HEK293 (cell line): ENCODE data around the gene ARCN1.

Experiments used
- GFI1B ChIP-seq: fragments of 450-650 bp; formaldehyde crosslinking; IDR thresholded peaks from 2 replicates; pipeline ENCODE4 v1.5.1; 2016; ENCODE audit warnings: missing biosample characterization, missing genetic modification characterization
- KLF16 ChIP-seq: fragments of 450-650 bp; formaldehyde crosslinking; IDR thresholded peaks from 2 replicates; pipeline ENCODE4 v1.5.1; 2017; ENCODE audit warnings: missing biosample characterization, missing genetic modification characterization
- KLF7 ChIP-seq: fragments of 450-650 bp; formaldehyde crosslinking; IDR thresholded peaks from 2 replicates; pipeline ENCODE4 v1.5.1; 2016; ENCODE audit warnings: missing biosample characterization, missing genetic modification characterization, borderline replicate concordance
- KLF8 ChIP-seq: fragments of 450-650 bp; formaldehyde crosslinking; IDR thresholded peaks from 2 replicates; pipeline ENCODE4 v1.5.1; 2016; ENCODE audit warnings: missing biosample characterization, missing genetic modification characterization
- MYNN ChIP-seq: fragments of 450-650 bp; formaldehyde crosslinking; IDR thresholded peaks from 2 replicates; pipeline ENCODE4 v1.5.1; 2016; ENCODE audit warnings: missing biosample characterization, missing genetic modification characterization, borderline replicate concordance
- SCRT2 ChIP-seq: fragments of 450-650 bp; formaldehyde crosslinking; IDR thresholded peaks from 2 replicates; pipeline ENCODE4 v1.5.1; 2016; ENCODE audit warnings: missing biosample characterization, missing genetic modification characterization
- SP2 ChIP-seq: fragments of 450-650 bp; formaldehyde crosslinking; IDR thresholded peaks from 2 replicates; pipeline ENCODE4 v1.5.1; 2016; ENCODE audit warnings: missing biosample characterization, missing genetic modification characterization
- TCF7L2 ChIP-seq: IDR thresholded peaks from 2 replicates; pipeline ENCODE4 v1.6.1; 2011; ENCODE audit warnings: low read depth, mild to moderate bottlenecking, inconsistent platforms, low read length, moderate library complexity, borderline replicate concordance
- YY2 ChIP-seq: fragments of 450-650 bp; formaldehyde crosslinking; IDR thresholded peaks from 2 replicates; pipeline ENCODE4 v1.5.1; 2016; ENCODE audit warnings: missing biosample characterization, missing genetic modification characterization
- ZBTB17 ChIP-seq: fragments of 450-650 bp; formaldehyde crosslinking; IDR thresholded peaks from 2 replicates; pipeline ENCODE4 v1.5.1; 2016; ENCODE audit warnings: missing biosample characterization, missing genetic modification characterization
- ZEB2 ChIP-seq: fragments of 450-650 bp; formaldehyde crosslinking; IDR thresholded peaks from 2 replicates; pipeline ENCODE4 v1.5.1; 2016; ENCODE audit warnings: missing biosample characterization, missing genetic modification characterization
- ZFP37 ChIP-seq: fragments of 450-650 bp; formaldehyde crosslinking; IDR thresholded peaks from 2 replicates; pipeline ENCODE4 v1.5.1; 2016; ENCODE audit warnings: missing biosample characterization, missing genetic modification characterization
- ZNF140 ChIP-seq: fragments of 450-650 bp; formaldehyde crosslinking; IDR thresholded peaks from 2 replicates; pipeline ENCODE4 v1.5.1; 2016; ENCODE audit warnings: missing biosample characterization, missing genetic modification characterization
- ZNF146 ChIP-seq: fragments of 450-650 bp; formaldehyde crosslinking; IDR thresholded peaks from 2 replicates; pipeline ENCODE4 v1.5.1; 2016; ENCODE audit warnings: missing biosample characterization, missing genetic modification characterization
- ZNF157 ChIP-seq: fragments of 450-650 bp; formaldehyde crosslinking; IDR thresholded peaks from 2 replicates; pipeline ENCODE4 v1.5.1; 2016; ENCODE audit warnings: missing biosample characterization, missing genetic modification characterization
- ZNF174 ChIP-seq: fragments of 450-650 bp; formaldehyde crosslinking; IDR thresholded peaks from 2 replicates; pipeline ENCODE4 v1.5.0; 2017; ENCODE audit warnings: missing biosample characterization, mild to moderate bottlenecking, missing genetic modification characterization
- ZNF2 ChIP-seq: fragments of 450-650 bp; formaldehyde crosslinking; IDR thresholded peaks from 2 replicates; pipeline ENCODE4 v1.5.1; 2016; ENCODE audit warnings: missing biosample characterization, missing genetic modification characterization
- ZNF221 ChIP-seq: fragments of 450-650 bp; formaldehyde crosslinking; IDR thresholded peaks from 2 replicates; pipeline ENCODE4 v1.5.1; 2017; ENCODE audit warnings: missing biosample characterization, missing genetic modification characterization, borderline replicate concordance
- ZNF416 ChIP-seq: fragments of 450-650 bp; formaldehyde crosslinking; IDR thresholded peaks from 2 replicates; pipeline ENCODE4 v1.5.1; 2016; ENCODE audit warnings: missing biosample characterization, missing genetic modification characterization
- ZNF426 ChIP-seq: fragments of 450-650 bp; formaldehyde crosslinking; IDR thresholded peaks from 2 replicates; pipeline ENCODE4 v1.5.1; 2017; ENCODE audit warnings: missing biosample characterization, missing genetic modification characterization, mild to moderate bottlenecking, inconsistent platforms, moderate library complexity
- ZNF514 ChIP-seq: fragments of 450-650 bp; formaldehyde crosslinking; IDR thresholded peaks from 2 replicates; pipeline ENCODE4 v1.5.1; 2016; ENCODE audit warnings: missing biosample characterization, missing genetic modification characterization
- ZNF596 ChIP-seq: fragments of 450-650 bp; IDR thresholded peaks from 2 replicates; pipeline ENCODE4 v1.5.0; 2018; ENCODE audit warnings: missing biosample characterization, mild to moderate bottlenecking, missing genetic modification characterization, moderate library complexity
- ZNF623 ChIP-seq: fragments of 450-650 bp; formaldehyde crosslinking; IDR thresholded peaks from 2 replicates; pipeline ENCODE4 v1.5.1; 2016; ENCODE audit warnings: missing biosample characterization, missing genetic modification characterization
- ZNF837 ChIP-seq: fragments of 450-650 bp; formaldehyde crosslinking; IDR thresholded peaks from 2 replicates; pipeline ENCODE4 v1.5.1; 2016; ENCODE audit warnings: missing biosample characterization, missing genetic modification characterization
- ZSCAN16 ChIP-seq: fragments of 450-650 bp; formaldehyde crosslinking; IDR thresholded peaks from 2 replicates; pipeline ENCODE4 v1.5.1; 2016; ENCODE audit warnings: missing biosample characterization, missing genetic modification characterization
- TF ChIP-seq, protein P1 (sequence below): fragments of 450-650 bp; formaldehyde crosslinking; IDR thresholded peaks from 2 replicates; pipeline ENCODE4 v1.5.1; 2016; ENCODE audit warnings: missing biosample characterization, missing genetic modification characterization
- TF ChIP-seq, protein P2 (sequence below): fragments of 450-650 bp; formaldehyde crosslinking; IDR thresholded peaks from 2 replicates; pipeline ENCODE4 v1.5.1; 2016; ENCODE audit warnings: missing biosample characterization, missing genetic modification characterization, low read depth
- TF ChIP-seq, protein P3 (sequence below): sonication (generic); formaldehyde crosslinking; IDR thresholded peaks from 2 replicates; pipeline ENCODE4 v1.8.1; 2022; ENCODE audit warnings: mild to moderate bottlenecking, moderate library complexity, missing genetic modification reagents
- TF ChIP-seq, protein P4 (sequence below): fragments of 450-650 bp; formaldehyde crosslinking; IDR thresholded peaks from 2 replicates; pipeline ENCODE4 v1.5.1; 2016; ENCODE audit warnings: missing biosample characterization, missing genetic modification characterization, borderline replicate concordance
- TF ChIP-seq, protein P5 (sequence below): fragments of 450-650 bp; formaldehyde crosslinking; IDR thresholded peaks from 2 replicates; pipeline ENCODE4 v1.5.1; 2017; ENCODE audit warnings: missing biosample characterization, missing genetic modification characterization
- TF ChIP-seq, protein P6 (sequence below): fragments of 450-650 bp; IDR thresholded peaks from 2 replicates; pipeline ENCODE4 v1.5.1; 2018; ENCODE audit warnings: missing biosample characterization, mild to moderate bottlenecking, missing genetic modification characterization

The ARCN1 gene

DNA sequence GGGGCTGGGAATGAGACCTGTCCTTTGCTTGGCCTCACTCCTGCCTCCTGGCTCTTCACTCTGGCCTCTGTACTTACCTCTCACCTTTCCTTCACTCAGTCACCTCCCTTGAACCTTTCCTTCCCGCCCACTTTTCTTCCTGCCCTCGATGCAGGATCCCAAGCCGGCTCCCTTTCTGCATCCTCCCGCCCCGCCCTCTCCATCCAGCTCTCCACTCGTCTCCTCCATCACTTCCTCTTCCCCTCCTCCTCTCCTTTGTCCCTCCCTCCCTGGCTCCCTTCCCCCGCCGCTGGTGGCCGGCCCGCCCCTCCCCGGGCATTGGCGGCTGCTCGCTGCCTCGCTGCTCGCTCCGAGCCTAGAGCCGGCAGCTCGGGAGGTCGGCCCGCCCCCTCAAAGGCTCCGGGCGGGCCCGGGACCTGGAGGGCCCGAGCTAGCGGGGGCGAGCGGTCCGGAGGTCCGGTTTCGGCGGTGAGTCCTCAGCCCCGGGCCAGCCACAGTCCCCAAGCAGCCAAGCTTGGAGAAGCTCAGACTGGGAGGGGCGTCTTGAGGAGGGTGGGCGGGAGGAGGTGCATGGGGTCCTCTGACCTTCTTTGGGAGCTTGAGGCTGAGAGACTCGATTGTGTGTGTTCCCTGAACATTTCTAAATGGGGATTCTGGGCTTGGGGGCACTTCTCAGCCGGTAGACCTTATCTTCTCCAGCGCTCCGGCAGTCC, 49.0 kb downstream of the ARCN1 start (continued):
- TF ChIP-seq, protein P1, sequence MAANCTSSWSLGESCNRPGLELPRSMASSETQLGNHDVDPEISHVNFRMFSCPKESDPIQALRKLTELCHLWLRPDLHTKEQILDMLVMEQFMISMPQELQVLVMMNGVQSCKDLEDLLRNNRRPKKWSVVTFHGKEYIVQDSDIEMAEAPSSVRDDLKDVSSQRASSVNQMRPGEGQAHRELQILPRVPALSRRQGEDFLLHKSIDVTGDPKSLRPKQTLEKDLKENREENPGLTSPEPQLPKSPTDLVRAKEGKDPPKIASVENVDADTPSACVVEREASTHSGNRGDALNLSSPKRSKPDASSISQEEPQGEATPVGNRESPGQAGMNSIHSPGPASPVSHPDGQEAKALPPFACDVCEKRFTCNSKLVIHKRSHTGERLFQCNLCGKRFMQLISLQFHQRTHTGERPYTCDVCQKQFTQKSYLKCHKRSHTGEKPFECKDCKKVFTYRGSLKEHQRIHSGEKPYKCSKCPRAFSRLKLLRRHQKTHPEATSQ (tag by site-specific recombination) = no peak
- TF ChIP-seq ZSCAN16 (tag by site-specific recombination) = no peak
- TF ChIP-seq ZNF146 (tag by site-specific recombination) = no peak
- TF ChIP-seq KLF8 (tag by site-specific recombination) = no peak; the same call in 1 of the 2 replicates
- TF ChIP-seq, protein P2, sequence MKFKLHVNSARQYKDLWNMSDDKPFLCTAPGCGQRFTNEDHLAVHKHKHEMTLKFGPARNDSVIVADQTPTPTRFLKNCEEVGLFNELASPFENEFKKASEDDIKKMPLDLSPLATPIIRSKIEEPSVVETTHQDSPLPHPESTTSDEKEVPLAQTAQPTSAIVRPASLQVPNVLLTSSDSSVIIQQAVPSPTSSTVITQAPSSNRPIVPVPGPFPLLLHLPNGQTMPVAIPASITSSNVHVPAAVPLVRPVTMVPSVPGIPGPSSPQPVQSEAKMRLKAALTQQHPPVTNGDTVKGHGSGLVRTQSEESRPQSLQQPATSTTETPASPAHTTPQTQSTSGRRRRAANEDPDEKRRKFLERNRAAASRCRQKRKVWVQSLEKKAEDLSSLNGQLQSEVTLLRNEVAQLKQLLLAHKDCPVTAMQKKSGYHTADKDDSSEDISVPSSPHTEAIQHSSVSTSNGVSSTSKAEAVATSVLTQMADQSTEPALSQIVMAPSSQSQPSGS (tag by site-specific recombination) = no peak
- no peak for TF ChIP-seq ZNF2 (tag by site-specific recombination)
- TF ChIP-seq, protein P3, sequence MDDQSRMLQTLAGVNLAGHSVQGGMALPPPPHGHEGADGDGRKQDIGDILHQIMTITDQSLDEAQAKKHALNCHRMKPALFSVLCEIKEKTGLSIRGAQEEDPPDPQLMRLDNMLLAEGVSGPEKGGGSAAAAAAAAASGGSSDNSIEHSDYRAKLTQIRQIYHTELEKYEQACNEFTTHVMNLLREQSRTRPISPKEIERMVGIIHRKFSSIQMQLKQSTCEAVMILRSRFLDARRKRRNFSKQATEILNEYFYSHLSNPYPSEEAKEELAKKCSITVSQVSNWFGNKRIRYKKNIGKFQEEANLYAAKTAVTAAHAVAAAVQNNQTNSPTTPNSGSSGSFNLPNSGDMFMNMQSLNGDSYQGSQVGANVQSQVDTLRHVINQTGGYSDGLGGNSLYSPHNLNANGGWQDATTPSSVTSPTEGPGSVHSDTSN (CRISPR knock-in tag) = no peak
- no peak for TF ChIP-seq SCRT2
- no peak for TF ChIP-seq ZFP37
- no peak for TF ChIP-seq YY2
- TF ChIP-seq, protein P4, sequence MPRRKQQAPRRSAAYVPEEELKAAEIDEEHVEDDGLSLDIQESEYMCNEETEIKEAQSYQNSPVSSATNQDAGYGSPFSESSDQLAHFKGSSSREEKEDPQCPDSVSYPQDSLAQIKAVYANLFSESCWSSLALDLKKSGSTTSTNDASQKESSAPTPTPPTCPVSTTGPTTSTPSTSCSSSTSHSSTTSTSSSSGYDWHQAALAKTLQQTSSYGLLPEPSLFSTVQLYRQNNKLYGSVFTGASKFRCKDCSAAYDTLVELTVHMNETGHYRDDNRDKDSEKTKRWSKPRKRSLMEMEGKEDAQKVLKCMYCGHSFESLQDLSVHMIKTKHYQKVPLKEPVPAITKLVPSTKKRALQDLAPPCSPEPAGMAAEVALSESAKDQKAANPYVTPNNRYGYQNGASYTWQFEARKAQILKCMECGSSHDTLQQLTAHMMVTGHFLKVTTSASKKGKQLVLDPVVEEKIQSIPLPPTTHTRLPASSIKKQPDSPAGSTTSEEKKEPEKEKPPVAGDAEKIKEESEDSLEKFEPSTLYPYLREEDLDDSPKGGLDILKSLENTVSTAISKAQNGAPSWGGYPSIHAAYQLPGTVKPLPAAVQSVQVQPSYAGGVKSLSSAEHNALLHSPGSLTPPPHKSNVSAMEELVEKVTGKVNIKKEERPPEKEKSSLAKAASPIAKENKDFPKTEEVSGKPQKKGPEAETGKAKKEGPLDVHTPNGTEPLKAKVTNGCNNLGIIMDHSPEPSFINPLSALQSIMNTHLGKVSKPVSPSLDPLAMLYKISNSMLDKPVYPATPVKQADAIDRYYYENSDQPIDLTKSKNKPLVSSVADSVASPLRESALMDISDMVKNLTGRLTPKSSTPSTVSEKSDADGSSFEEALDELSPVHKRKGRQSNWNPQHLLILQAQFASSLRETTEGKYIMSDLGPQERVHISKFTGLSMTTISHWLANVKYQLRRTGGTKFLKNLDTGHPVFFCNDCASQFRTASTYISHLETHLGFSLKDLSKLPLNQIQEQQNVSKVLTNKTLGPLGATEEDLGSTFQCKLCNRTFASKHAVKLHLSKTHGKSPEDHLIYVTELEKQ (tag by site-specific recombination) = no peak
- TF ChIP-seq KLF7 (tag by site-specific recombination) = no peak
- TF ChIP-seq ZEB2 (tag by site-specific recombination) = peak; percentile 41; the same call in 1 of the 2 replicates
- peak; percentile 63; the same call in 1 of the 2 replicates for TF ChIP-seq KLF16 (tag by site-specific recombination)
- no peak for TF ChIP-seq GFI1B (tag by site-specific recombination)
- no peak for TF ChIP-seq ZNF174 (tag by site-specific recombination)
- TF ChIP-seq ZNF221 (tag by site-specific recombination) = no peak
- TF ChIP-seq ZNF596 (tag by site-specific recombination) = no peak
- TF ChIP-seq, protein P5, sequence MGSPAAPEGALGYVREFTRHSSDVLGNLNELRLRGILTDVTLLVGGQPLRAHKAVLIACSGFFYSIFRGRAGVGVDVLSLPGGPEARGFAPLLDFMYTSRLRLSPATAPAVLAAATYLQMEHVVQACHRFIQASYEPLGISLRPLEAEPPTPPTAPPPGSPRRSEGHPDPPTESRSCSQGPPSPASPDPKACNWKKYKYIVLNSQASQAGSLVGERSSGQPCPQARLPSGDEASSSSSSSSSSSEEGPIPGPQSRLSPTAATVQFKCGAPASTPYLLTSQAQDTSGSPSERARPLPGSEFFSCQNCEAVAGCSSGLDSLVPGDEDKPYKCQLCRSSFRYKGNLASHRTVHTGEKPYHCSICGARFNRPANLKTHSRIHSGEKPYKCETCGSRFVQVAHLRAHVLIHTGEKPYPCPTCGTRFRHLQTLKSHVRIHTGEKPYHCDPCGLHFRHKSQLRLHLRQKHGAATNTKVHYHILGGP (tag by site-specific recombination) = no peak
- no peak for TF ChIP-seq MYNN (tag by site-specific recombination)
- TF ChIP-seq TCF7L2 = no peak
- TF ChIP-seq SP2 (tag by site-specific recombination) = peak; percentile 93
- TF ChIP-seq, protein P6, sequence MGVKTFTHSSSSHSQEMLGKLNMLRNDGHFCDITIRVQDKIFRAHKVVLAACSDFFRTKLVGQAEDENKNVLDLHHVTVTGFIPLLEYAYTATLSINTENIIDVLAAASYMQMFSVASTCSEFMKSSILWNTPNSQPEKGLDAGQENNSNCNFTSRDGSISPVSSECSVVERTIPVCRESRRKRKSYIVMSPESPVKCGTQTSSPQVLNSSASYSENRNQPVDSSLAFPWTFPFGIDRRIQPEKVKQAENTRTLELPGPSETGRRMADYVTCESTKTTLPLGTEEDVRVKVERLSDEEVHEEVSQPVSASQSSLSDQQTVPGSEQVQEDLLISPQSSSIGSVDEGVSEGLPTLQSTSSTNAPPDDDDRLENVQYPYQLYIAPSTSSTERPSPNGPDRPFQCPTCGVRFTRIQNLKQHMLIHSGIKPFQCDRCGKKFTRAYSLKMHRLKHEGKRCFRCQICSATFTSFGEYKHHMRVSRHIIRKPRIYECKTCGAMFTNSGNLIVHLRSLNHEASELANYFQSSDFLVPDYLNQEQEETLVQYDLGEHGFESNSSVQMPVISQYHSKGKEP (tag by site-specific recombination) = no peak
- TF ChIP-seq ZNF837 (tag by site-specific recombination) = no peak
- TF ChIP-seq ZNF416 (tag by site-specific recombination) = no peak
- TF ChIP-seq ZNF514 (tag by site-specific recombination) = no peak
- TF ChIP-seq ZNF157 (tag by site-specific recombination) = no peak
- TF ChIP-seq ZNF140 (tag by site-specific recombination) = no peak
- TF ChIP-seq ZBTB17 = peak; percentile 86
- TF ChIP-seq ZNF623 = no peak
- TF ChIP-seq ZNF426 = no peak
